B cell (primary cell): Measurements from ENCODE around the gene FABP6.

ENCODE experiments used
- EZH2 ChIP-seq: IDR thresholded peaks from 2 replicates; pipeline ENCODE4 v1.6.1; 2012; ENCODE audit warnings: borderline replicate concordance, low read depth, mild to moderate bottlenecking, moderate library complexity, low read length; ENCODE audit not compliant: insufficient read depth, poor library complexity, severe bottlenecking
- TF ChIP-seq, protein P1 (sequence below): fragments of 200-600 bp; IDR thresholded peaks from one replicate; pipeline ENCODE4 v1.8.0; 2022; ENCODE audit warnings: antibody characterized with exemption, mild to moderate bottlenecking

DNA sequence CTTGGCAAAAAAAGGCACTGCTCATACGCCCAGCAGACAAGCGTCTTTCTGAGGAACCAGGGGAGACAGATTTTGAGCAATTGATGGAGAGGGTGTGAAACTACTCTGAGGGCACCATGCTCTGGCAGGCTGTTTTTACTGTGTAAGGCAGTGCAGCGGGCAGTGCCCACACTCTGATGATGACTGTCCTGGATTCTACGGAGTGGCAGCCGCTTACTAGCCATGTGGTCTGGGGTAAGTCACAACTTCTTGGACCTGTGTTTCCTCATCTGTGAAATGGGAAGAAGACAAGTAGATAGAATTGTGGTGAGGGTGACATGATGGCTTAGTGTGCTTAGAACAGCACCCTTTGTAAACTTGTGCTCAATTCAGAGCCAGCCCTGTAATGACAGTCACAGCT is 38.8 kb downstream of the FABP6 start:
- no peak for TF ChIP-seq EZH2
- TF ChIP-seq, protein P1, sequence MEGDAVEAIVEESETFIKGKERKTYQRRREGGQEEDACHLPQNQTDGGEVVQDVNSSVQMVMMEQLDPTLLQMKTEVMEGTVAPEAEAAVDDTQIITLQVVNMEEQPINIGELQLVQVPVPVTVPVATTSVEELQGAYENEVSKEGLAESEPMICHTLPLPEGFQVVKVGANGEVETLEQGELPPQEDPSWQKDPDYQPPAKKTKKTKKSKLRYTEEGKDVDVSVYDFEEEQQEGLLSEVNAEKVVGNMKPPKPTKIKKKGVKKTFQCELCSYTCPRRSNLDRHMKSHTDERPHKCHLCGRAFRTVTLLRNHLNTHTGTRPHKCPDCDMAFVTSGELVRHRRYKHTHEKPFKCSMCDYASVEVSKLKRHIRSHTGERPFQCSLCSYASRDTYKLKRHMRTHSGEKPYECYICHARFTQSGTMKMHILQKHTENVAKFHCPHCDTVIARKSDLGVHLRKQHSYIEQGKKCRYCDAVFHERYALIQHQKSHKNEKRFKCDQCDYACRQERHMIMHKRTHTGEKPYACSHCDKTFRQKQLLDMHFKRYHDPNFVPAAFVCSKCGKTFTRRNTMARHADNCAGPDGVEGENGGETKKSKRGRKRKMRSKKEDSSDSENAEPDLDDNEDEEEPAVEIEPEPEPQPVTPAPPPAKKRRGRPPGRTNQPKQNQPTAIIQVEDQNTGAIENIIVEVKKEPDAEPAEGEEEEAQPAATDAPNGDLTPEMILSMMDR: no peak
